PC-3 (cell line): Measurements from ENCODE around the gene ACP2. TPM values are rescaled to one million over a fixed set of nuclear protein-coding genes. Genes with fewer than 3 reads are reported as not detected.

Experiments
- ATAC-seq: fragments of 200-7000 bp; cut with Tn5 transposase; 2 replicates; pipeline ENCODE4 v1.9.1; 2020; ENCODE audit warnings: mild to moderate bottlenecking, moderate library complexity
- BruUV-seq: library from RNA; stranded (reverse); fragments of 400-500 nt; replicated peaks from 2 replicates; lab custom pipeline; 2021; lab: Mats Ljungman, UMichigan
- CTCF ChIA-PET: fragments of 300-600 bp; sonication (Branson Sonifier 250); formaldehyde crosslinking; loops from one replicate; lab custom pipeline; 2022; ENCODE audit warnings: antibody characterized with exemption; lab: Charles Lee
- POLR2A ChIA-PET: fragments of 300-600 bp; sonication (Branson Sonifier 250); formaldehyde crosslinking; loops from one replicate; lab custom pipeline; 2022; ENCODE audit warnings: antibody characterized with exemption; ENCODE audit not compliant: unreplicated experiment; lab: Charles Lee
- DNase-seq: peaks from one replicate; pipeline ENCODE4 v3.0.0-alpha.2; 2015
- H2AFZ ChIP-seq: fragments of 300-600 bp; sonication (generic); 2 replicates; pipeline ENCODE4 v1.6.0; 2016; ENCODE audit warnings: antibody characterized with exemption, low read length
- H3F3A ChIP-seq: fragments of 300-600 bp; sonication (generic); one replicate; pipeline ENCODE4 v1.6.0; 2017; ENCODE audit warnings: antibody characterized with exemption, low read length, control low read depth, mild to moderate bottlenecking; ENCODE audit not compliant: unreplicated experiment
- H3K27ac ChIP-seq: fragments of 300-600 bp; sonication (generic); 2 replicates; pipeline ENCODE4 v1.5.1; 2016; ENCODE audit warnings: mild to moderate bottlenecking, low read length
- H3K27me3 ChIP-seq: fragments of 300-600 bp; sonication (generic); 2 replicates; pipeline ENCODE4 v1.6.1; 2016; ENCODE audit warnings: low read length, mixed read lengths
- H3K36me3 ChIP-seq: fragments of 300-600 bp; sonication (generic); 2 replicates; pipeline ENCODE4 v1.6.1; 2016; ENCODE audit warnings: low read depth, mixed run types, low read length, mixed read lengths
- H3K4me1 ChIP-seq: fragments of 300-600 bp; sonication (generic); 2 replicates; pipeline ENCODE4 v1.5.1; 2016; ENCODE audit warnings: low read length; ENCODE audit not compliant: insufficient read depth
- H3K4me2 ChIP-seq: fragments of 300-600 bp; sonication (generic); 2 replicates; pipeline ENCODE4 v1.6.0; 2016; ENCODE audit warnings: low read length
- H3K4me3 ChIP-seq: fragments of 300-600 bp; sonication (generic); 2 replicates; pipeline ENCODE4 v1.5.1; 2016; ENCODE audit warnings: mild to moderate bottlenecking, low read length, mixed read lengths
- H3K79me2 ChIP-seq: fragments of 300-600 bp; sonication (generic); 2 replicates; pipeline ENCODE4 v1.6.1; 2017; ENCODE audit warnings: low read length, mixed read lengths
- H3K9ac ChIP-seq: fragments of 300-600 bp; sonication (generic); 2 replicates; pipeline ENCODE4 v1.6.0; 2016; ENCODE audit warnings: mild to moderate bottlenecking, low read length
- H3K9me2 ChIP-seq: fragments of 300-600 bp; sonication (generic); replicated peaks from 2 replicates; pipeline ENCODE4 v1.6.1; 2016; ENCODE audit warnings: mixed run types, low read length, mixed read lengths
- H3K9me3 ChIP-seq: fragments of 300-600 bp; sonication (generic); 2 replicates; pipeline ENCODE4 v1.6.1; 2016; ENCODE audit warnings: low read length, mixed read lengths
- H4K20me1 ChIP-seq: fragments of 300-600 bp; sonication (generic); 2 replicates; pipeline ENCODE4 v1.6.1; 2016; ENCODE audit warnings: low read length, mixed read lengths
- CTCF ChIP-seq: fragments of 300-600 bp; sonication (generic); conservative IDR thresholded peaks from 2 replicates; pipeline ENCODE4 v1.5.1; 2017; ENCODE audit warnings: antibody characterized with exemption, low read depth, mild to moderate bottlenecking, low read length
- EZH2 ChIP-seq: fragments of 300-600 bp; sonication (generic); IDR thresholded peaks from one replicate; pipeline ENCODE4 v1.6.1; 2017; ENCODE audit warnings: antibody characterized with exemption, mild to moderate bottlenecking, low read length; ENCODE audit not compliant: unreplicated experiment
- EZH2phosphoT487 ChIP-seq: fragments of 300-600 bp; sonication (generic); IDR thresholded peaks from 2 replicates; pipeline ENCODE4 v1.6.1; 2018; ENCODE audit warnings: mild to moderate bottlenecking, antibody characterized with exemption, low read length, borderline replicate concordance
- intact Hi-C: fragments of 100-400 bp; cut with micrococcal nuclease; formaldehyde crosslinking; loops from 2 replicates; pipeline ENCODE4 v1.9.0; 2023
- total RNA-seq: library from RNA; depleted of rRNA; stranded (reverse); fragments of >200 nt; gene quantifications from 2 replicates; pipeline ENCODE4 v1.2.3, GENCODE V29; 2014

The ACP2 gene
- total RNA-seq, 1 experiment from 2014 or later: 26.6 TPM

DNA sequence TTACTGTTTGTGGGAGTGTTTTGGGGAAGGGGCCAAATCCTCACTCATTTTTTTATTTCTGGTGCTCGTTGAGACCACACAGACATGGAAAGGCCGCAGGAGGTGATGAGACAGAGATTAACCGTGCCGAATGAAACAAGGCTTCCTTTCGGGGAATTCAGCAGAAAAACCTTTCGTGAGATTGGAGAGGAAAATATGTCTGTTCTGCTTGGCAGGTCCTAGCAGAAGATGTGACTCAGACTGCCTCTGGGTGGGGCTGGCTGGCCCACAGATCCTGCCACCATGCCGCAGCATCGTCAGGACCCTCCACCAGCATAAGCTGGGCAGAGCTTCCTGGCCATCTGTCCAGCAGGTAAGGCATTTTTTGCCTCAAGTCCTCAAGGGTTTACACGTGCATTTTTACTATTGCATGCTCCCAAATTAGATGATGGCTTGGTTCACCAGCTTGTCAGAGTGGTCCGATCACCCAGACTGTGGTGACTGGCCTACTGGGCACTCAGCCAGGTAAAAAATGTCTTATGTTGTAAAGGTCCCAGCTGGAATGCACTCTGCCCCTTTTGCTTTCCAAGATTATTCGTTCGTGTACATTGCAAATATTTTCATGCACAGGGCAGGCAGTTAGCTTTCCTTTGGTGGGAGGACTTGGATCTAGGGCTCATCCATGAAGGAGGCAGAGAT is 32.4 kb downstream of the ACP2 start:
- peak; percentile 55 for ATAC-seq
- Histone ChIP-seq H3F3A (no peaks in the 10 kb centered on the region), H3K9ac (peak overlapping the region; percentile 93), H3K79me2 (peaks cover 35% of the 10 kb centered on the region), H2AFZ (peak overlapping the region; percentile 30), H3K27ac (peak overlapping the region; percentile 92), H3K9me3 (no peaks in the 10 kb centered on the region), H4K20me1 (no peaks in the 10 kb centered on the region), H3K36me3 (no peaks in the 10 kb centered on the region), H3K4me3 (peak overlapping the region; percentile 77), H3K9me2 (no peaks in the 10 kb centered on the region), H3K27me3 (no peaks in the 10 kb centered on the region), H3K4me2 (peak overlapping the region; percentile 97), H3K4me1 (peaks cover 39% of the 10 kb centered on the region)
- ChIA-PET CTCF (interaction anchor here (1.0 to 1.5 kb wide), 3 partner anchors 27 to 43 kb away, joined by 5 to 10 read pairs (median 7); no protein-coding TSS in a partner anchor), POLR2A (interaction anchor here (1.2 kb wide), 1 partner anchor 22 kb away, joined by 5 read pairs; no protein-coding TSS in a partner anchor)
- BruUV-seq: no TSS peak
- DNase-seq: peak; percentile 90
- intact Hi-C loops: loop anchor here (1.0 to 5.0 kb wide), 2 partner anchors 18 to 41 kb away; partner anchors contain the start of gene NR1H3
- TF ChIP-seq CTCF (no peak), EZH2phosphoT487 (no peak), EZH2 (no peak)

DNA sequence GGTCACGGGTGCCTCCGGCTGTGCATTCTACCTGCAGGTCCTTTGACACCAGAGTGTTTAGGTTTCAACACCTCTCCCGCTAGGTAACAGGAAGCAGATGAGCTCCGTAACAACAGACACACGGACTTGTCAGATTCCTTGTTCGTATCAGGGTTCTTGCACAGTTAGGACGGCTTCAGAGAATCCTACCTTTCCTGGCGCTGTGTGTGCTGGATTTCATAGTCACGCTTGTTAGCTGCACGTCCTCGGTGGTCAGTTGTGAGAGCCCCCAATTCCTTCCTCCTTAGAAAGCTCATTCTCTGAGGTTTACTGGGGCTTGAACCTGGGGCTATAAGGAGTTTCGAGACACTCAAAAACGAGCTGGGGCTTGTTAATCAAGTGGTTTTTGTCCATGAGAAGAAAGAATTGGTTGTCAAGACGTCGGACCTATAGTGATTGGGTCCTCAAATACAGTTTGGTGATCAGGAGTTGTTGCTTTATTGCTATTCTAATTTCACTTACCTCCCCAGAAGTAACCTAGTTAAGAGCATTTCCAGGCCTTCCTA is 33.2 kb downstream of the ACP2 start:
- H3K27me3 ChIP-seq: no peaks in the 10 kb centered on the region
- CTCF ChIA-PET: interaction anchor here (0.7 to 1.7 kb wide), 3 partner anchors 18 to 139 kb away, joined by 3 to 10 read pairs (median 10); no protein-coding TSS in a partner anchor
- no peaks in the 10 kb centered on the region for H3K9me2 ChIP-seq
- POLR2A ChIA-PET: interaction anchor here (0.6 to 1.4 kb wide), 3 partner anchors 21 to 363 kb away, joined by 5 to 9 read pairs (median 5); no protein-coding TSS in a partner anchor
- peak overlapping the region; percentile 77 for H3K4me3 ChIP-seq
- H3K4me1 ChIP-seq: peaks cover 35% of the 10 kb centered on the region
- peak overlapping the region; percentile 92 for H3K27ac ChIP-seq
- H3K9me3 ChIP-seq: no peaks in the 10 kb centered on the region
- intact Hi-C loops: loop anchor here (2.0 to 5.0 kb wide), 2 partner anchors 39 to 42 kb away; partner anchors contain the start of genes ARFGAP2 and NR1H3
- ATAC-seq: no peak; the same call in 1 of the 2 replicates
- peak overlapping the region; percentile 93 for H3K9ac ChIP-seq
- H2AFZ ChIP-seq: peak overlapping the region; percentile 69
- H3K4me2 ChIP-seq: peak overlapping the region; percentile 97
- peaks cover 35% of the 10 kb centered on the region for H3K79me2 ChIP-seq
- H3K36me3 ChIP-seq: no peaks in the 10 kb centered on the region
- no peaks in the 10 kb centered on the region for H4K20me1 ChIP-seq
- no TSS peak for BruUV-seq
- peak; percentile 38 for DNase-seq
- no peaks in the 10 kb centered on the region for H3F3A ChIP-seq
- TF ChIP-seq EZH2: no peak
- TF ChIP-seq CTCF: no peak
- TF ChIP-seq EZH2phosphoT487: no peak
